ENCODE results near the gene THAP4.
A peak's percentile ranks its signal among the peaks of the same experiment; 100 is the strongest.

THAP4 gene

DNA sequence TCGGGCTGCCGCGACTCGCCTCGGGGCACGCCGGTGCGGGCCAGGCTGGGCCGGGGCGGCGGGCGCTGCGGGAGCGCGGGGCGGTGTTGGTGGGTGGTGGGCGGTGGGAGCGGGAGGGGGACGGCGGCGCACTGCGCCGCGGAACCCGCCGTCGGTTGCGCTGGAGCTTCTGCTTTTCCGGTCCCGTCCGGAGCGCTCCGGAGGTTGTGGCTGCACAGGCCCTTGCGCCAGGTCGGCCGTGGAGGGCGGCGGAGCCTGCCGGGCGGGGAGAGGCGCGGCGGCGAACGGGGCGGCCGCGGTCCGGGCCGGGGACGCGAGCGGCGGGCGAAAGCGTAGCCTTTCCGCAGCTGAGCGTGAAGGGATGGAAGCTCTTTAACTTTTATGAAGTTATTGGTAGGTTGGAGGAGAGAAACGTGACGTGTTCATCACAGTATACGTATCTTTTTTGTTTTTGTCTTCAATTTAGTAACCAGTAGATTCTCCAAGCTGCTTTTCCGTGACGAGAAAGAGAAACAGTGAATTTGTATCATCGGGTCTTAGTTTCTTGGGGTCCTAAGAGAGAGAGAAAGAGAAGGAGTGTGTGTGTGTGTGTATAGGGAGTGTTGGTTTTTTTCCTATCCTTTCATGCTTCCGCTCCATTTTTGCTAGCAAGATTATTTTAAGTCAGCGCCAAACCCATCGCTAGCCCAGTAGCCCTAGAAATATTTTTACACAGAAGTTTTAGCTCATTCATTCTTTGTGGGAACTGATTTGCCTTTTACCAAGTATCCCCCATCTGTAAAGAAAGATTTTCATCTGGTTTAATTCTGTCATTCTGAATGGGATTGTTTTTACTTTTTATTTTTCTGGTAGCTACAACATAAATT, 1.1 kb upstream of the THAP4 start:
- Histone ChIP-seq H3K27me3 (ENCODE audit: insufficient read depth, poor library complexity, severe bottlenecking) (no peaks in the 10 kb centered on the region), H3K27ac (replicated peaks) (peak overlapping the region; percentile 99), H3K4me3 (replicated peaks; ENCODE audit: insufficient read depth, low read length) (peak overlapping the region; percentile 83)
- no peak for TF ChIP-seq POLR2AphosphoS5 (IDR thresholded peaks at IDR 0.05; ENCODE audit: low read depth)
- 0 out of 2 replicates have a peak, but pooled peaks have one; percentile 7 for TF ChIP-seq GABPA (IDR thresholded peaks at IDR 0.05; ENCODE audit: low read depth)
- no peak for TF ChIP-seq REST (IDR thresholded peaks at IDR 0.05; ENCODE audit: insufficient replicate concordance, low read depth)
- TF ChIP-seq SPI1 (IDR thresholded peaks at IDR 0.05; ENCODE audit: borderline replicate concordance, low read depth): no peak
- peak in 1 of 2 experiments; percentile 44 for DNase-seq (ENCODE audit: low read depth in 1 of 2, low spot score in 1 of 2)

- Histone ChIP-seq H3K27me3 (ENCODE audit: insufficient read depth, poor library complexity, severe bottlenecking) (no peaks in the 10 kb centered on the region), H3K27ac (replicated peaks) (peak overlapping the region; percentile 71), H3K4me3 (replicated peaks; ENCODE audit: insufficient read depth, low read length) (peak overlapping the region; percentile 83)
- TF ChIP-seq, protein P1, sequence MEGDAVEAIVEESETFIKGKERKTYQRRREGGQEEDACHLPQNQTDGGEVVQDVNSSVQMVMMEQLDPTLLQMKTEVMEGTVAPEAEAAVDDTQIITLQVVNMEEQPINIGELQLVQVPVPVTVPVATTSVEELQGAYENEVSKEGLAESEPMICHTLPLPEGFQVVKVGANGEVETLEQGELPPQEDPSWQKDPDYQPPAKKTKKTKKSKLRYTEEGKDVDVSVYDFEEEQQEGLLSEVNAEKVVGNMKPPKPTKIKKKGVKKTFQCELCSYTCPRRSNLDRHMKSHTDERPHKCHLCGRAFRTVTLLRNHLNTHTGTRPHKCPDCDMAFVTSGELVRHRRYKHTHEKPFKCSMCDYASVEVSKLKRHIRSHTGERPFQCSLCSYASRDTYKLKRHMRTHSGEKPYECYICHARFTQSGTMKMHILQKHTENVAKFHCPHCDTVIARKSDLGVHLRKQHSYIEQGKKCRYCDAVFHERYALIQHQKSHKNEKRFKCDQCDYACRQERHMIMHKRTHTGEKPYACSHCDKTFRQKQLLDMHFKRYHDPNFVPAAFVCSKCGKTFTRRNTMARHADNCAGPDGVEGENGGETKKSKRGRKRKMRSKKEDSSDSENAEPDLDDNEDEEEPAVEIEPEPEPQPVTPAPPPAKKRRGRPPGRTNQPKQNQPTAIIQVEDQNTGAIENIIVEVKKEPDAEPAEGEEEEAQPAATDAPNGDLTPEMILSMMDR (IDR thresholded peaks at IDR 0.05; ENCODE audit: insufficient read depth, low read length): no peak
- TF ChIP-seq GABPA (IDR thresholded peaks at IDR 0.05; ENCODE audit: low read depth): no peak
- TF ChIP-seq POLR2AphosphoS5 (IDR thresholded peaks at IDR 0.05; ENCODE audit: low read depth): 0 out of 2 replicates have a peak, but pooled peaks have one; percentile 8
- TF ChIP-seq SPI1 (IDR thresholded peaks at IDR 0.05; ENCODE audit: borderline replicate concordance, low read depth): no peak
- DNase-seq (ENCODE audit: low read depth in 1 of 2, low spot score in 1 of 2): peak in 1 of 2 experiments; percentile 30
Observed at GRCh38 chr2:241636182-241637017, 558 bp downstream of the THAP4 start.

DNA sequence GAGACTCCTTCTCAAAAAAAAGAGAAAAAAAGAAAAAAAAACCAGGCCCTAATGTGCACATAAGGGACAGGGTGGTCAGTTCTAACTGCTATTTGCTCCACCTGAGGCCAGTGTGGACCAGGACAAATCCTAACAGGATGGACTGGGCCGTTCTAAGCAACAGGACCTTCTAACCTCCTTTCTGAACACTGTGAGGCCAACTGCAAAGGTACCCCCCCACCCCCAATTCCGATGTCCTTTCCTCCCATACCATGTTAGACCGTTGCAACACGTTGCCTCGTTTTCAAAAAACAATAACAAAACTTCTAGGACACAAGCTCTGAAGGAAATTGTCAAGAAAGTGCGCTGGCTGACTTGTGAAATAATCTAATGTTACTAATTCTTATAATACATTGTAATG, 1.2 kb downstream of the THAP4 start:
- TF ChIP-seq REST (IDR thresholded peaks at IDR 0.05; ENCODE audit: insufficient replicate concordance, low read depth) (no peak), SPI1 (IDR thresholded peaks at IDR 0.05; ENCODE audit: borderline replicate concordance, low read depth) (no peak)
- H3K27me3 ChIP-seq (ENCODE audit: insufficient read depth, poor library complexity, severe bottlenecking): no peaks in the 10 kb centered on the region
- DNase-seq (ENCODE audit: low read depth in 1 of 2, low spot score in 1 of 2): peak in 1 of 2 experiments; percentile 25
- H3K27ac ChIP-seq (replicated peaks): peak overlapping the region; percentile 71
- H3K4me3 ChIP-seq (replicated peaks; ENCODE audit: insufficient read depth, low read length): peak overlapping the region; percentile 83

DNA sequence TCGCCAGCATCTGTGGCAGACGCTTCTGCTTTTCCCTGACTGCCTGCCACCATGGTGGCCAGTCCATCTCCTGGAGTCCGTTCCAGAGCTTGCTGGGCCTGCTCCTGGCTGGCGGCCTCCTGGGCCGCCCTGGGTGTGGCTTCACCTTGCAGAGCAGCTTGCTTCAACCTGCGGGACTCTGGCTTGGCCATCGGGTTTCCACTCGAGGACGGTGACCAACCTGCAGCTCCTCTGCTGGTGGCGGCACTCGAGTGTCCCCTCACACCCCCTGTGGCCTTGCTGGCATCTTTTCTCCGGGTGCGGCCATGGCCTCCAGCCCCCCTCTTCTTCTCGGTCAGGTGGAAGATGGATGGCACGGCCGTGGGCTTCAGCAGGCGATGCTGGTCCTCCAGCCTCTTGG, 3.4 kb downstream of the THAP4 start:
- TF ChIP-seq SPI1 (IDR thresholded peaks at IDR 0.05; ENCODE audit: borderline replicate concordance, low read depth): peak; percentile 64; the same call in 1 of the 2 replicates
- TF ChIP-seq, protein P1 (IDR thresholded peaks at IDR 0.05; ENCODE audit: insufficient read depth, low read length): no peak
- H3K27ac ChIP-seq (replicated peaks): no peak overlapping the region
- H3K4me3 ChIP-seq (replicated peaks; ENCODE audit: insufficient read depth, low read length): no peak overlapping the region
- DNase-seq (ENCODE audit: low read depth in 1 of 2, low spot score in 1 of 2): peak in 1 of 2 experiments; percentile 23
- H3K27me3 ChIP-seq (ENCODE audit: insufficient read depth, poor library complexity, severe bottlenecking): no peaks in the 10 kb centered on the region
